ENCODE measurements around the gene ANKRD52.
"Not testable (repeated sequence)": the region's sequence is repeated elsewhere in the genome, so short reads cannot be mapped to it uniquely, and the experiment has no call there.

The ANKRD52 gene

GRCh38 chr12:56286044-56286830, 28.1 kb upstream of the ANKRD52 start:
- Histone ChIP-seq H2AFZ (ENCODE audit: low read length) (no peak overlapping the region), H3K4me1 (ENCODE audit: insufficient read depth, low read length, poor library complexity, severe bottlenecking) (peaks cover 7% of the 10 kb centered on the region), H3K4me3 (ENCODE audit: low read length, poor library complexity, severe bottlenecking) (no peak overlapping the region), H3K79me2 (ENCODE audit: insufficient read depth, low read length) (peaks cover 28% of the 10 kb centered on the region), H3K9me3 (ENCODE audit: insufficient read depth, low read depth, low read length) (no peaks in the 10 kb centered on the region), H3K4me2 (ENCODE audit: low read depth, low read length, poor library complexity, severe bottlenecking) (no peak overlapping the region), H3K9me2 (replicated peaks; ENCODE audit: low read depth, low read length) (no peaks in the 10 kb centered on the region), H3K27me3 (ENCODE audit: insufficient read depth, low read length, poor library complexity, severe bottlenecking) (no peaks in the 10 kb centered on the region), H4K20me1 (ENCODE audit: insufficient read depth, low read length, poor library complexity, severe bottlenecking) (peaks cover 9% of the 10 kb centered on the region), H3K36me3 (ENCODE audit: insufficient read depth, low read length) (peaks cover 55% of the 10 kb centered on the region; the same call in 1 of the 2 replicates), H3F3A (ENCODE audit: low read depth) (no peaks in the 10 kb centered on the region), H3K9ac (ENCODE audit: low read depth, low read length, poor library complexity, severe bottlenecking) (no peak overlapping the region)
- TF ChIP-seq CTCF (conservative IDR thresholded peaks at IDR 0.05; ENCODE audit: low read length): no peak
- no peak for TF ChIP-seq EZH2phosphoT487 (IDR thresholded peaks at IDR 0.05; ENCODE audit: borderline replicate concordance)

- H2AFZ ChIP-seq (ENCODE audit: low read length); H3F3A ChIP-seq (ENCODE audit: low read depth); H3K4me1 ChIP-seq (ENCODE audit: insufficient read depth, low read length, poor library complexity, severe bottlenecking); H4K20me1 ChIP-seq (ENCODE audit: insufficient read depth, low read length, poor library complexity, severe bottlenecking); H3K4me3 ChIP-seq (ENCODE audit: low read length, poor library complexity, severe bottlenecking); H3K9me2 ChIP-seq (replicated peaks; ENCODE audit: low read depth, low read length); H3K4me2 ChIP-seq (ENCODE audit: low read depth, low read length, poor library complexity, severe bottlenecking); H3K27me3 ChIP-seq (ENCODE audit: insufficient read depth, low read length, poor library complexity, severe bottlenecking); H3K9ac ChIP-seq (ENCODE audit: low read depth, low read length, poor library complexity, severe bottlenecking); H3K9me3 ChIP-seq (ENCODE audit: insufficient read depth, low read depth, low read length): not testable (repeated sequence)
- Histone ChIP-seq H3K36me3 (ENCODE audit: insufficient read depth, low read length) (peaks cover 58% of the 10 kb centered on the region; the same call in 1 of the 2 replicates), H3K79me2 (ENCODE audit: insufficient read depth, low read length) (peaks cover 17% of the 10 kb centered on the region)
Measured at GRCh38 chr12:56284263-56284662, 26.1 kb upstream of the ANKRD52 start.

- peaks cover 73% of the 10 kb centered on the region; the same call in 1 of the 2 replicates for H3K36me3 ChIP-seq (ENCODE audit: insufficient read depth, low read length)
Measured at GRCh38 chr12:56282579-56282978, 24.4 kb upstream of the ANKRD52 start.

More at GRCh38 chr12:56282579-56282978, 24.4 kb upstream of the ANKRD52 start:
- no peak for TF ChIP-seq CTCF (conservative IDR thresholded peaks at IDR 0.05; ENCODE audit: low read length)
- H3K9me3 ChIP-seq (ENCODE audit: insufficient read depth, low read depth, low read length): no peaks in the 10 kb centered on the region
- H3K9ac ChIP-seq (ENCODE audit: low read depth, low read length, poor library complexity, severe bottlenecking): no peak overlapping the region
- H4K20me1 ChIP-seq (ENCODE audit: insufficient read depth, low read length, poor library complexity, severe bottlenecking): no peaks in the 10 kb centered on the region
- H3K4me2 ChIP-seq (ENCODE audit: low read depth, low read length, poor library complexity, severe bottlenecking): no peak overlapping the region
- H3F3A ChIP-seq (ENCODE audit: low read depth): no peaks in the 10 kb centered on the region
- H3K27me3 ChIP-seq (ENCODE audit: insufficient read depth, low read length, poor library complexity, severe bottlenecking): no peaks in the 10 kb centered on the region
- no peaks in the 10 kb centered on the region for H3K4me1 ChIP-seq (ENCODE audit: insufficient read depth, low read length, poor library complexity, severe bottlenecking)
- H3K9me2 ChIP-seq (replicated peaks; ENCODE audit: low read depth, low read length): no peaks in the 10 kb centered on the region
- H3K4me3 ChIP-seq (ENCODE audit: low read length, poor library complexity, severe bottlenecking): no peak overlapping the region
- H2AFZ ChIP-seq (ENCODE audit: low read length): no peak overlapping the region
- H3K79me2 ChIP-seq (ENCODE audit: insufficient read depth, low read length): peaks cover 1% of the 10 kb centered on the region
